ENCODE results near the gene RBM12.
"Not testable (repeated sequence)": the region's sequence is repeated elsewhere in the genome, so short reads cannot be mapped to it uniquely, and the experiment has no call there.

The RBM12 gene

DNA sequence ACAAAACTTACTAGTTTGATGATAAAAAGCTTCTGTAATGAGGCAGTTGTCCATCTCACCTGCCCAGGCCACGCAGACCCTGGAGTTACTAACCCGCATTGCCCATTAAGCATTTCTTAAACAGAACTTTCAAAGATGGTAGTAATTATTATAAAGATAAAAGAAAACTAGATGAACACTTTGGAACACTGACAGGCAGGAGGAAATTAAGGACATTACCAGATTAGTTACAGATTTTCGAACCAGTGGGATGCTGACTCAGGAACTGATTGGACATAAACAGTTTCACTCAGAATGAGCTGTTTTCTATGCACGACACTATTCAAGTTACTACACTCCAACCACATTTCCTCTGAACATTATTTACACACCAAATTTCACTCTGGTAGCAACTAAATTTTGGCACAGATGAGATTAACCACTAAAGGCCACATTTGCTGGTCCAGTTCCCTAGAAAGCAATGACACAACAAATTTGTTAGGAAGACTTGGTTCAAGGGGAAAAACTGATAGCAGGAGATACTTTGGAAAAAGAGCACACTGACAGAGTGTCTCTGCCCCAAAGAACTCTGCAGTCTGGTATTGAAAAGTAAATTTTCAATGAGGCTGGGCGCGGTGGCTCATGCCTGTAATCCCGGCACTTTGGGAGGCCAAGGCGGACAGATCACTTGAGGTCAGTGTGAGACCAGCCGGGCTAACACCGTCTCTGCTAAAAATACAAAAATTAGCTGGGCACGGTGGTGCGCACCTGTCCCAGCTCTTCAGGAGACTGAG is 37.5 kb upstream of the RBM12 start:
- H3K4me3 Mint-ChIP-seq, result no peak overlapping the region
- no peaks in the 10 kb centered on the region for H3K9me3 Mint-ChIP-seq
- DNase-seq (ENCODE audit: low spot score in 2 of 2), result no peak
- peaks cover 29% of the 10 kb centered on the region for H3K4me1 Mint-ChIP-seq
- peak overlapping the region; percentile 64 for H3K27ac Mint-ChIP-seq
- H3K36me3 Mint-ChIP-seq, result peaks cover 89% of the 10 kb centered on the region
- ATAC-seq, result no peak

DNA sequence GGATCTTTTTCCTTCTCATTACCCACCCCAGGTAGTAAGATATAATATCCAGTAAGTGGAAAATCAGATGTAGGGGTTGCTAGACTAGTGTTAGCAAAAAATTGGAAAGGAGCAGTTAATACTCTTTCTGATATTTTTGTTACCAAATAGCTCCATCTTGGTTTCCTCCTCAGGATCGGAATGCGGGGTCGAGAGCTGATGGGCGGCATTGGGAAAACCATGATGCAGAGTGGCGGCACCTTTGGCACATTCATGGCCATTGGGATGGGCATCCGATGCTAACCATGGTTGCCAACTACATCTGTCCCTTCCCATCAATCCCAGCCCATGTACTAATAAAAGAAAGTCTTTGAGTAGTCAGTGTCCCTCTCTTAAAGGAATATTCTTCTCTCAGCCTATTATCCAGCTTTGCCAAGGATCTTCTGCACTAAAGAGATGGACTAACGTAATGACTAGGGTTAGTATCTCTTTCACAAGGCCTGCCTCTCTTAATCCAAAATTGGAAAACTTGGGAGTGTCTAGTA is 36.0 kb upstream of the RBM12 start:
- Mint-ChIP-seq H3K36me3 (peaks cover 75% of the 10 kb centered on the region), H3K4me1 (peaks cover 30% of the 10 kb centered on the region), H3K27ac (peak overlapping the region; percentile 98), H3K4me3 (peak overlapping the region; percentile 96), H3K9me3 (no peaks in the 10 kb centered on the region)
- no peak for ATAC-seq
- DNase-seq (ENCODE audit: low spot score in 2 of 2), result no peak

DNA sequence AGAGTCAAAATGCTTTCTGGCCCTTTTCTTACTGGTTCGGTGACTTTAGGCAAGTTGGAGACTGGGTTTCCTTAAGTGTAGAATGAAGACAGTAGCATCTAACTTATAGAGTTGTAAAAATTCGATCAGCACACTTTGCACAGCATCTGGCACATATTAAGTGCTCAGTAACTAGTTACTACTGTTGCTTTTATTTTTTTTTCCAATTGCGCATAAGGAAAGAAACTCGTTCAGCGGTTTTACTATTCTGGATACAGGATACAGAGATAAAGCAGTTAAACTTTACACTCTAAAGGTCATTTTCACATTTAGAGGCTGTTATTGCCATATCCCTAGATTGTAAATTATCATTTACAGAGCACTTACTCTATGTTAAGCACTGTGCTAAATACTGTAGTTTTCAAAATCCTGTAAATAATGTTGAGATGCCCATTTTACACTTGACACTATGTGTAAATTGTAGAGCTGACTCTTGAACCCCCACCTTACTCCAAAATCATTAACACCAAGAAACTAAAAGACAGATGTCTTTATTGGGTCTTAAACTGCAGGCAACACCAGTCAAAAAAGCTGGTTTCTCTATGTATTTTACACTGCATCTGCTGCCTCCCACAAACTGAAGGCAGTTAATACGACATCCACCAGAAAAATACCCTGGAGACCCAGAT is 35.4 kb upstream of the RBM12 start:
- Mint-ChIP-seq H3K27ac (peak overlapping the region; percentile 98), H3K4me1 (peaks cover 30% of the 10 kb centered on the region)

DNA sequence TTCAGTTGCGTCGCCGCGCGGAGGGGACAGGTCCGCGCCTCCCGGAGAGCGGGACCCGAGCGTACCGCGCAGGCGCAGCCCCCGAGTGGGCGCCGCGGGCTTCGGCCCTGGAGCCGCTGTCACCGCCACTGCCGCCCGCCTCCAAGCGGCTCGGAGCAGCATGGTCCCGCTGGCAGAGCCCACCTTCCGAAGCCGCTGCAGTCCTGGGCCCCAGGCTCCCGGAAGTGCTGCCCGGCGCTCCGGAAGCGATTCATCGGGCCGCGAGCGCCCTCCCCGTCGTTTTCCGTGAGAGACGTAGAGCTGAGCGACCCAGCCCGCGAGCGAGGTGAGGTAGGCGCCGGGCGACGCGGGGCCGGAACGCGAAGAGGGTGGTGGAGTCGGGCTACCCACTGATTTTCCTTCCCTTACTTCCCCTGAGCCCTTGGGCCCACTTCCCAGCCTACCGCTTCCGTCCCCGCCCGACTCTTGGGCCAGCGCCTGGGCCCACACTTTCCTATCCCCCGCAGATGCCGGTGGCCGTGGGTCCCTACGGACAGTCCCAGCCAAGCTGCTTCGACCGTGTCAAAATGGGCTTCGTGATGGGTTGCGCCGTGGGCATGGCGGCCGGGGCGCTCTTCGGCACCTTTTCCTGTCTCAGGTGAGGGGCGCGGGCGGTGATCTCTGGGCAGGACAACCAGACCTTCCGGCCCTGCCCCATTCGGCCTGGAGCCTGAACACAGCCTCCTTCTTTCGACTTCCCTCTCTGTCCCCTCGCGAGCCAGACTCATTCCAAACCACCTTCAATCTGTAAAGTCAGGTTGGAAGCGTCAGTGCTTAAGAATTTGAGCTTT is 34.6 kb upstream of the RBM12 start, which contains the start of the genes NFS1 and ROMO1:
TSS of gene NFS1 (minus strand) at position 226 of the 830 bp plus-strand sequence. CDS start at position 162, 64 bp downstream.
TSS of gene ROMO1 (plus strand) at position 279 of the 830 bp plus-strand sequence. CDS start at position 507, 228 bp downstream.
- Mint-ChIP-seq H3K27ac (peak within 1 kb of the TSS; percentile 98), H3K4me3 (peak within 1 kb of the TSS; percentile 96), H3K4me1 (peaks cover 30% of the 10 kb centered on the region), H3K36me3 (peaks cover 75% of the 10 kb centered on the region), H3K9me3 (no peaks in the 10 kb centered on the region)
- DNase-seq (ENCODE audit: low spot score in 2 of 2), result peak; percentile 72 to 88
- ATAC-seq, result peak; percentile 97

More for the DNA sequence above, 35.4 kb upstream of the RBM12 start:
- H3K36me3 Mint-ChIP-seq, result peaks cover 75% of the 10 kb centered on the region
- peak overlapping the region; percentile 96 for H3K4me3 Mint-ChIP-seq
- H3K9me3 Mint-ChIP-seq, result no peaks in the 10 kb centered on the region
- DNase-seq (ENCODE audit: low spot score in 2 of 2) (no peak), ATAC-seq (no peak)

DNA sequence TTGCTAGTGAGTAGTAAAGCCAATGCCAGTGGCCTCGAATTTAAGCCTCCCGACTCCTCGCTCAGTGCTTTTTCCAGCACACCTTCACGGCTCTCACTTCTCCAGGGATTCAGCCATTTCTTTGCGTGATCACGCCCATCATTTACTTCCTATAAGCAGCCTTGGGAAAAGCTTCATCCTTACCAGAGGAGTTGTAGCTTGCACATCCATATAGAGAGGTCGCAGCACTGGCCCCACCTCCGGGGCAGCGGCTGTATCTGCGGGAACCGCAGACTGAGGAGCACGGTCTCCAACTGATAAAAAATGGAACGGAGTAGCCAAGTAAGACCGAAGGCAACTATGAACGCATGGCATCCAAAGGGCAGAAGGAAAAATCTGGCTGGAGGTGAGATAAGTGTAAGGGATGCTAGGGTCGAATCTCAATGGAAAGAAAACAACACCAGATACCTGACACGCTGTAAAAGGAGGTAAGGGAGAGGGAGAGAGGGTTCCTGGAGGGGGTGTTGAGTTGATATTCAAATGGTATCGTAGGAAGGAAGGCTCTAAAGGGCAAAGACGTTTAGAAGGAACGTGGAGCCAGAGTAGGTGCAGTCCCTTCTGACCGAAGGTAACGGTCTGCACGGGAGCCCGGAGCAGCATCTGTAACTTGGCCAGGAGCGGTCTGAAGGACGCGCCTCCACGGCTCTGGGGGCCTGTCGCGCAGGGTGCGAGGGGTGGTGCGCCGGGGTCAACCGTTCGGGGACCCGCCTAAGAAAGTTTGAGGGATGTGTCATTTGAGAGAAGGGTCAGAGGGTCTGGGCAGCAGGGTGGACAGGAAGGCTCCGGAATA is 33.8 kb upstream of the RBM12 start:
- DNase-seq (ENCODE audit: low spot score in 2 of 2) (no peak), ATAC-seq (peak; percentile 56)
- Mint-ChIP-seq H3K4me3 (peak overlapping the region; percentile 96), H3K9me3 (no peaks in the 10 kb centered on the region), H3K27ac (peak overlapping the region; percentile 98), H3K4me1 (peaks cover 30% of the 10 kb centered on the region), H3K36me3 (peaks cover 75% of the 10 kb centered on the region)

DNA sequence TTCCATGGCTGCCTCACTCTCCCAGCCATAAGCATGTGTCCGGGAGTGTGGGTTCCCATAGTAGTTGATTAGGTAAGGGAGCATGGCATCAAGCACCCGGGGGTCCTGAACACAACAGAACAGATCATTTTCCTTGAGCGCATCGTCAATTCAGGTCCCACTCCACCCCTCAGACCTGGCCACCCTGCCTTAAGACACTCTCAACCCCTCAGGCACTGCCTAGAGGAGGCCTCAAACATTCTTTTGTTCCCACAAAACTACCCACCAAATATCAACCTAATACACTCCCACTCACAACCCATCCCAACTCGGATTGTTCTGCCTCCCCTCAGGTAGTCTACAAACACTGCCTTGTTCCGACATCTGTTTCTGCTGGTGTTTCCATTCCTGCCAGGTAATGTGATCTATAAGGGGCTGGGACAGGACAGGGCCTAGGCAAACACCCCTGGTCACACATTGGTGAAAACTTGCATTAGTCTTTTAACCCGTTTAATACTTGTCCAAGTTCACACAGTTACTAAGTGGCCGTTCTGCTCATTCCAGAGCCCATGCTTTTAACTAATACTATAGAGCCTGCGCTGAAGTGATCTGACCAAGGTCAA is 33.1 kb upstream of the RBM12 start:
- peak overlapping the region; percentile 96 for H3K4me3 Mint-ChIP-seq
- H3K4me1 Mint-ChIP-seq, result peaks cover 30% of the 10 kb centered on the region
- H3K9me3 Mint-ChIP-seq, result no peaks in the 10 kb centered on the region
- peaks cover 75% of the 10 kb centered on the region for H3K36me3 Mint-ChIP-seq
- DNase-seq (ENCODE audit: low spot score in 2 of 2) (no peak), ATAC-seq (no peak)
- H3K27ac Mint-ChIP-seq, result peak overlapping the region; percentile 98

DNA sequence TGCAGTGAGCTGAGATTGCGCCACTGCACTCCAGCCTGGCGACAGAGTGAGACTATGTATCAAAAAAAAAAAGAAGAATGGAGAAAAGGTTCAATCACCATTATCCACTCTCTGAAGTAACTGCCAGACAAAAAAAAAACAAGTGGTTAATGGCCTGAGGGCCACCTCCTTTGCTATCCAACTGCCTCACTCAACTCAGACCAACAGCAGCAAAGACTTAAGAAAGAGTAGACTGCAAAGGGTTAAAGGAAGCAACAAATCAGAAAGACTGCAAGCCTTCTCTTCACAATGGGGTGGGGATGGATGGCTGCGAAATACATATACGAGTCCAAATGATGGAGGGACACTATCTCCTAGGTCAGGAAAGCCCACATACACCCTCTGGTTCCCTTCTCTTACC is 31.3 kb upstream of the RBM12 start:
- no peak overlapping the region for H3K4me3 Mint-ChIP-seq
- ATAC-seq, result no peak
- H3K36me3 Mint-ChIP-seq, result peaks cover 73% of the 10 kb centered on the region
- peaks cover 29% of the 10 kb centered on the region for H3K4me1 Mint-ChIP-seq
- no peak for DNase-seq (ENCODE audit: low spot score in 2 of 2)
- H3K9me3 Mint-ChIP-seq, result no peaks in the 10 kb centered on the region
- H3K27ac Mint-ChIP-seq, result no peak overlapping the region

DNA sequence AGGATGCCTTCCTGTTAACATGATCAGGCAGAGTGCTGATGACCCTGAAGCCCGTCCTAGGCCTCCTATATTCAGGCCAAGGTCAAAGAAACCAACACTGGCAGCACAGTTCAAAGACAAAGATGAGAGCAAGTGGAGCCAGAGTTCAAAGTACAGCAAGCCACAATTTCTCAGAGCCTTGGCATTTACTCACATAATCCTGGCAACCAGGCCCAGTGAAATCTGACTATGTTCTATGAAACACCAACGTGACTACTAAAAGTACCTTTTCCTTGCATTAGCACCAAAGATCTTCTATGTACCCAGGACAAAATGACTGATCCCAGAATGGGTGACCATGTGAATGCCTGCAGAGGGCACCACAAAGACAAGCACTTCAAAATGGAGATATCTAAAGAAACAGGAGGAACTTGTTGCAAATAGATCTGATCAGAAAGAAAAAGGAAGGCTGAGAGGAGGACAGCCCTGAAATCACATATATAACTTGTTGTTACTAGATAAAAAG is 30.6 kb upstream of the RBM12 start:
- H3K4me1 Mint-ChIP-seq, result peaks cover 22% of the 10 kb centered on the region
- no peak for DNase-seq (ENCODE audit: low spot score in 2 of 2)
- H3K9me3 Mint-ChIP-seq, result no peaks in the 10 kb centered on the region
- no peak for ATAC-seq
- H3K27ac Mint-ChIP-seq, result no peak overlapping the region
- no peak overlapping the region for H3K4me3 Mint-ChIP-seq
- peaks cover 73% of the 10 kb centered on the region for H3K36me3 Mint-ChIP-seq

DNA sequence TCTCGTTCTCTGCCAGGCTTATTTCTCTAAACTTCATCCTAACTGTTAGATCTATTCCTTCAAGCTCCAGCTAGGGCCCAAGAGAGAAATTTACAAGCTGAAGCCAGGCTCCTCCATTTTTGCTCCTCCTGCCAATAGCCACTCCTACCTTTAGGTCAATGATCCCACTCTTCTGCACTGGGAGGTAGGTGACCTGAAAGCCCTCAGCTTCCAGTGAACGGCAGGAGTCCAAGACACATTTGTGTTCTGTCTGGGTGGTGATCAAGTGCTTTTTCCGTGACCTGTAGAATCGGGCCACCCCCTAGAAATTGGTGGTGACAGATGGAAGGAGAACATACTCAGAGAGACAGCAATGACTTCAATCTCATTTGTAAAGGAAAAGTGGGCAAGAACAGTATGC is 25.6 kb upstream of the RBM12 start:
- no peak for DNase-seq (ENCODE audit: low spot score in 2 of 2)
- H3K9me3 Mint-ChIP-seq, result no peaks in the 10 kb centered on the region
- ATAC-seq, result no peak
- no peak overlapping the region for H3K4me3 Mint-ChIP-seq
- no peaks in the 10 kb centered on the region for H3K4me1 Mint-ChIP-seq
- no peak overlapping the region for H3K27ac Mint-ChIP-seq
- peaks cover 90% of the 10 kb centered on the region for H3K36me3 Mint-ChIP-seq

DNA sequence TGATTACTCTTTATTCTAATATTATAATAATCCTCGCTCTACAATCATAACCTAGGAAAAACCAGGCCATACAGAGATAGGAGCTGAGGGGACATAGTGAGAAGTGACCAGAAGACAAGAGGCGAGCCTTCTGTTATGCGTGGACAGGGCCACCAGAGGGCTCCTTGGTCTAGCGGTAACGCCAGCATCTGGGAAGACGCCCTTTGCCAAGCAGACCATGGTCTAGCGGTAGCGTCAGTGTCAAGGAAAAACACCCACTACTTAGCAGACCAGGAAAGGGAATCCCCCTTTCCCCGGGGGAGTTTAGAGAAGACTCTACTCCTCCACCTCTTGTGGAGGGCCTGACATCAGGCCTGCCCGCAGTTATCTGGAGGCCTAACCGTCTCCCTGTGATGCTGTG is 22.2 kb upstream of the RBM12 start:
- not testable (repeated sequence) for H3K4me3 Mint-ChIP-seq; ATAC-seq; H3K4me1 Mint-ChIP-seq; H3K9me3 Mint-ChIP-seq; H3K27ac Mint-ChIP-seq; DNase-seq (ENCODE audit: low spot score in 2 of 2)
- H3K36me3 Mint-ChIP-seq, result peaks cover 83% of the 10 kb centered on the region

DNA sequence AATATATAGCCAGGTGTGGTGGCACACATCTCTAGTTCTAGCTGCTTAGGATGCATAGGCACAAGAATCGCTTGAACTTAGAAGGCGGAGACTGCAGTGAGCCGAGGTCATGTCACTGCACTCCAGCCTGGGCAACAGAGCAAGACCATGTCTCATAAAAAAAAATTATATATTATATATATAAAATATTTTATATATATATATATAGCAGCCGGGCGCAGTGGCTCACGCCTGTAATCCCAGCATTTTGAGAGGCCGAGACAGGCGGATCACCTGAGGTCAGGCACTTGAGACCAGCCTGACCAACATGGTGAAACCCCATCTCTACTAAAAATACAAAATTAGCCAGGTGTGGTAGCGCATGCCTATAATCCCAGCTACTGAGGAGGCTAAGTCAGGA is 20.7 kb upstream of the RBM12 start:
- not testable (repeated sequence) for H3K9me3 Mint-ChIP-seq; ATAC-seq; H3K4me3 Mint-ChIP-seq; H3K4me1 Mint-ChIP-seq; DNase-seq (ENCODE audit: low spot score in 2 of 2); H3K27ac Mint-ChIP-seq
- peaks cover 69% of the 10 kb centered on the region for H3K36me3 Mint-ChIP-seq

DNA sequence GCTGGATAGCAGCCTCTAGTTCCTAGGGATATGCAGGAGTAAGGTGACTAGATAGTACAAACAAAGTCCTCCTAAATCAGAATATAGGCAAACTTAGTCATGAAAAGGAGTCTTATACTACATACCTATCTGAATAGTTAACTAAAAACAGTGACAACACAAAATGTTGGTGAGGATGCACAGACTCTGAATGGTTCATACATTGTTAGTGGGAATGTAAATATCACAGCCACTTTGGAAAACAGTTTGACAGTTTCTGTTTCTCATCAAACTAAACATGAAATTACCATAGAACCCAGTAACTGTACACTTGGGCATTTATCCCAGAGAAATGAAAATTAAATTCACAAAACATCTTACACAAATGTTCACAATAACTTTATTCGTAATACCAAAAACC is 17.3 kb upstream of the RBM12 start:
- no peak for ATAC-seq
- no peak overlapping the region for H3K27ac Mint-ChIP-seq
- H3K9me3 Mint-ChIP-seq, result no peaks in the 10 kb centered on the region
- DNase-seq (ENCODE audit: low spot score in 2 of 2), result no peak
- H3K4me1 Mint-ChIP-seq, result no peaks in the 10 kb centered on the region
- H3K36me3 Mint-ChIP-seq, result peaks cover 63% of the 10 kb centered on the region
- no peak overlapping the region for H3K4me3 Mint-ChIP-seq

DNA sequence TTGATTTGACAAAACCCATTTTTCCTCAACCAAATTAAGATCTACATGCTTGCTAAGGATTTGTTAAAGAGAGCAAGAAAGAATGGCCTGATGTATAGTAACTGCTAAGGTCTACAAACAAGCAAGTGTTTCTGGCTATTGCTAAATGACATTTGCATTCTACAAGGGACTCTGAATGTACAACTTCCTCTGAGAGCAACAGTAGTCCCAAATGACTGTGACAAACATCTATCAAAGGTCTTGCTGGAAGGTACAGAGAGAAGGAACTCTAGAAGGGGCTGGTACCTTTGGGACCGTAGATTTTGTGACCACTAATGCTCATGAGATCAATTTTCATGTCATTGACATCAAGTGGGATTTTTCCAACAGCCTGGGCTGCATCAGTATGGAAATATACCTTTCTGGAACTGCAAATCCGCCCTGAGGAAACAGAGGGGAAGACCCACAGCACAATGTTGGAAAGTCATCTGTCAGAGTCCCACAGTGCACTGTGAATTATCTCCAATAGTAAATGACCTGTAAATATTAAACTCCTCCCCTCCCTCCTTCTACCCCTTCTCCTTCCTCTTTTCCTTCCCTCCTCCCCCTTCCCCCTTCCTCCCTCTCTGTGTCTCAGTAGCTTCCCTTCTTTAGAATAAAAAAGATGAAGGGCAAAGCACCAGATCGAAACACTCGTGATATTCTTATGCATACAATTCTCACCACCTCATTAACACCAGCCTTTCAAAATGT is 15.9 kb upstream of the RBM12 start:
- peaks cover 69% of the 10 kb centered on the region for H3K36me3 Mint-ChIP-seq
- DNase-seq (ENCODE audit: low spot score in 2 of 2) (no peak), ATAC-seq (no peak)
- H3K4me3 Mint-ChIP-seq, result no peak overlapping the region
- H3K4me1 Mint-ChIP-seq, result no peaks in the 10 kb centered on the region
- no peaks in the 10 kb centered on the region for H3K9me3 Mint-ChIP-seq
- H3K27ac Mint-ChIP-seq, result no peak overlapping the region
